HEK293 (cell line): ENCODE measurements around the gene SVIL.

Experiments used
- CTCF ChIA-PET: fragments of 350-600 bp; formaldehyde crosslinking; extraction: SDS; loops from one replicate; lab custom pipeline; 2021; ENCODE audit warnings: antibody characterized with exemption; lab: Yijun Ruan, JAX
- POLR2A ChIA-PET: fragments of 300-600 bp; formaldehyde crosslinking; extraction: SDS; loops from one replicate; lab custom pipeline; 2020; ENCODE audit warnings: antibody characterized with exemption, inconsistent platforms; lab: Yijun Ruan, JAX
- H3K27ac ChIP-seq: fragments of 200-500 bp; sonication (Bioruptor generic); 2 replicates; pipeline ENCODE4 v1.5.1; 2014; ENCODE audit warnings: low read depth, low read length, control low read depth, inconsistent platforms; ENCODE audit errors: extremely low read depth
- H3K36me3 ChIP-seq, 2 experiments: fragments of 200-500 bp in 1 of 2; sonication (Bioruptor generic) in 1 of 2; 1 replicate in 1 of 2; 2 replicates in 1 of 2; pipeline ENCODE4 v1.5.1; 2014 to 2017; ENCODE audit warnings: inconsistent platforms in 2 of 2, low read length in 2 of 2; ENCODE audit not compliant: control insufficient read depth in 2 of 2, insufficient read depth in 1 of 2
- H3K4me1 ChIP-seq: fragments of 200-500 bp; sonication (Bioruptor generic); 2 replicates; pipeline ENCODE4 v1.5.1; 2014; ENCODE audit warnings: mild to moderate bottlenecking, low read length, inconsistent platforms; ENCODE audit not compliant: control insufficient read depth, insufficient read depth
- H3K4me3 ChIP-seq: 2 replicates; pipeline ENCODE4 v1.5.1; 2011; ENCODE audit warnings: low read depth, mild to moderate bottlenecking, control low read depth, low read length, moderate library complexity
- H3K9me3 ChIP-seq: fragments of 200-500 bp; sonication (Bioruptor generic); 2 replicates; pipeline ENCODE4 v1.5.1; 2014; ENCODE audit warnings: low read depth, low read length, inconsistent platforms; ENCODE audit not compliant: control insufficient read depth, insufficient read depth
- BCL11A ChIP-seq: fragments of 450-650 bp; formaldehyde crosslinking; IDR thresholded peaks from 2 replicates; pipeline ENCODE4 v1.5.1; 2016; ENCODE audit warnings: low read depth, missing biosample characterization, missing genetic modification characterization
- HOXA7 ChIP-seq: sonication (generic); formaldehyde crosslinking; IDR thresholded peaks from 2 replicates; pipeline ENCODE4 v1.8.1; 2022; ENCODE audit warnings: missing genetic modification reagents, borderline replicate concordance
- IKZF3 ChIP-seq: fragments of 450-650 bp; IDR thresholded peaks from 2 replicates; pipeline ENCODE4 v1.5.0; 2018; ENCODE audit warnings: missing biosample characterization, mild to moderate bottlenecking, missing genetic modification characterization, moderate library complexity
- KLF7 ChIP-seq: fragments of 450-650 bp; formaldehyde crosslinking; IDR thresholded peaks from 2 replicates; pipeline ENCODE4 v1.5.1; 2016; ENCODE audit warnings: missing biosample characterization, missing genetic modification characterization, borderline replicate concordance
- SP7 ChIP-seq: fragments of 450-650 bp; formaldehyde crosslinking; IDR thresholded peaks from 2 replicates; pipeline ENCODE4 v1.5.1; 2016; ENCODE audit warnings: missing biosample characterization, missing genetic modification characterization
- YY2 ChIP-seq: fragments of 450-650 bp; formaldehyde crosslinking; IDR thresholded peaks from 2 replicates; pipeline ENCODE4 v1.5.1; 2016; ENCODE audit warnings: missing biosample characterization, missing genetic modification characterization
- ZFP3 ChIP-seq: fragments of 450-650 bp; formaldehyde crosslinking; IDR thresholded peaks from 2 replicates; pipeline ENCODE4 v1.5.1; 2016; ENCODE audit warnings: low read depth, missing biosample characterization, missing genetic modification characterization
- ZNF132 ChIP-seq: fragments of 450-650 bp; formaldehyde crosslinking; IDR thresholded peaks from 2 replicates; pipeline ENCODE4 v1.5.1; 2017; ENCODE audit warnings: missing biosample characterization, missing genetic modification characterization, borderline replicate concordance
- ZNF133 ChIP-seq: fragments of 450-650 bp; formaldehyde crosslinking; IDR thresholded peaks from 2 replicates; pipeline ENCODE4 v1.5.1; 2016; ENCODE audit warnings: missing biosample characterization, missing genetic modification characterization
- ZNF140 ChIP-seq: fragments of 450-650 bp; formaldehyde crosslinking; IDR thresholded peaks from 2 replicates; pipeline ENCODE4 v1.5.1; 2016; ENCODE audit warnings: missing biosample characterization, missing genetic modification characterization
- ZNF146 ChIP-seq: fragments of 450-650 bp; formaldehyde crosslinking; IDR thresholded peaks from 2 replicates; pipeline ENCODE4 v1.5.1; 2016; ENCODE audit warnings: missing biosample characterization, missing genetic modification characterization
- ZNF175 ChIP-seq: fragments of 450-650 bp; formaldehyde crosslinking; IDR thresholded peaks from 2 replicates; pipeline ENCODE4 v1.5.1; 2016; ENCODE audit warnings: missing biosample characterization, missing genetic modification characterization
- ZNF221 ChIP-seq: fragments of 450-650 bp; formaldehyde crosslinking; IDR thresholded peaks from 2 replicates; pipeline ENCODE4 v1.5.1; 2017; ENCODE audit warnings: missing biosample characterization, missing genetic modification characterization, borderline replicate concordance
- ZNF248 ChIP-seq: fragments of 450-650 bp; formaldehyde crosslinking; IDR thresholded peaks from 2 replicates; pipeline ENCODE4 v1.5.1; 2017; ENCODE audit warnings: missing biosample characterization, missing genetic modification characterization
- ZNF391 ChIP-seq: fragments of 450-650 bp; formaldehyde crosslinking; IDR thresholded peaks from 2 replicates; pipeline ENCODE4 v1.5.1; 2016; ENCODE audit warnings: low read depth, missing biosample characterization, missing genetic modification characterization, borderline replicate concordance
- ZNF473 ChIP-seq: fragments of 450-650 bp; formaldehyde crosslinking; IDR thresholded peaks from 2 replicates; pipeline ENCODE4 v1.5.1; 2017; ENCODE audit warnings: missing biosample characterization, missing genetic modification characterization
- ZNF521 ChIP-seq: fragments of 450-650 bp; formaldehyde crosslinking; IDR thresholded peaks from 2 replicates; pipeline ENCODE4 v1.5.1; 2017; ENCODE audit warnings: missing biosample characterization, mild to moderate bottlenecking, missing genetic modification characterization
- ZNF558 ChIP-seq: fragments of 450-650 bp; formaldehyde crosslinking; IDR thresholded peaks from 2 replicates; pipeline ENCODE4 v1.5.1; 2016; ENCODE audit warnings: missing biosample characterization, missing genetic modification characterization
- ZNF707 ChIP-seq: fragments of 450-650 bp; formaldehyde crosslinking; IDR thresholded peaks from 2 replicates; pipeline ENCODE4 v1.5.1; 2016; ENCODE audit warnings: missing biosample characterization, missing genetic modification characterization
- ZNF777 ChIP-seq: fragments of 450-650 bp; formaldehyde crosslinking; IDR thresholded peaks from 2 replicates; pipeline ENCODE4 v1.5.1; 2017; ENCODE audit warnings: missing biosample characterization, missing genetic modification characterization, borderline replicate concordance
- ZNF837 ChIP-seq: fragments of 450-650 bp; formaldehyde crosslinking; IDR thresholded peaks from 2 replicates; pipeline ENCODE4 v1.5.1; 2016; ENCODE audit warnings: missing biosample characterization, missing genetic modification characterization
- ZSCAN16 ChIP-seq: fragments of 450-650 bp; formaldehyde crosslinking; IDR thresholded peaks from 2 replicates; pipeline ENCODE4 v1.5.1; 2016; ENCODE audit warnings: missing biosample characterization, missing genetic modification characterization
- TF ChIP-seq, protein P1 (sequence below): fragments of 450-650 bp; formaldehyde crosslinking; conservative IDR thresholded peaks from 2 replicates; pipeline ENCODE4 v1.5.1; 2016; ENCODE audit warnings: low read depth, missing biosample characterization, missing genetic modification characterization
- TF ChIP-seq, protein P2 (sequence below): fragments of 450-650 bp; formaldehyde crosslinking; IDR thresholded peaks from 2 replicates; pipeline ENCODE4 v1.5.1; 2016; ENCODE audit warnings: missing biosample characterization, missing genetic modification characterization
- TF ChIP-seq, protein P3 (sequence below): IDR thresholded peaks from 2 replicates; pipeline ENCODE4 v1.6.1; 2011; ENCODE audit warnings: mild to moderate bottlenecking, low read depth, low read length, borderline replicate concordance
- TF ChIP-seq, protein P4 (sequence below): sonication (generic); formaldehyde crosslinking; IDR thresholded peaks from 2 replicates; pipeline ENCODE4 v1.8.1; 2022; ENCODE audit warnings: mild to moderate bottlenecking, moderate library complexity, missing genetic modification reagents

SVIL gene

DNA sequence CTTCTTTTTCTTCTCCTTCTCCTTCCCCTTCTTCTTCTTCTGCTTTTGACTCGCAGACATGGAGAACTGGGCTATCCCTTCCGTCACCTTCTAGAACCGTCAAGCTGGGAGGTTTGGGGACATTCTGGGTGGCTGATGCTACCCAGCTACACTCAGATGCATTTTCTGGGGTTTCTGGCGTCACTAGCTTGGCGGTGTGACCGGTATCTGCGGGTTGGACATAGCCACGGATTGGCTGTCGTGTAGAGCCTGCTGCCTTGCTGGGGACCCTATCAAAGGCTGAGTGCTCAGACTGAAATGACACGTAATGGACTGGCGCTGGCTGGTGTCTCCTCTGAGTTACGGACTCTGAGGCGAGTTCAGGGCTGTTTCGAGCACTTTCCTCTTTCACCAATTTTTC is 101.7 kb downstream of the SVIL start:
- no peaks in the 10 kb centered on the region for H3K9me3 ChIP-seq
- H3K27ac ChIP-seq: no peak overlapping the region
- no peak overlapping the region for H3K4me3 ChIP-seq
- CTCF ChIA-PET: interaction anchor here (0.8 kb wide), 2 partner anchors 15 to 62 kb away, joined by 3 read pairs; no protein-coding TSS in a partner anchor
- TF ChIP-seq ZNF175 (tag by site-specific recombination) (no peak), BCL11A (tag by site-specific recombination) (no peak), IKZF3 (tag by site-specific recombination) (no peak), ZNF391 (tag by site-specific recombination) (no peak), ZNF837 (tag by site-specific recombination) (no peak), ZSCAN16 (tag by site-specific recombination) (no peak), ZNF146 (tag by site-specific recombination) (no peak), ZNF133 (tag by site-specific recombination) (no peak), ZNF221 (tag by site-specific recombination) (no peak), ZNF248 (tag by site-specific recombination) (no peak), ZNF132 (tag by site-specific recombination) (no peak)
- TF ChIP-seq, protein P1, sequence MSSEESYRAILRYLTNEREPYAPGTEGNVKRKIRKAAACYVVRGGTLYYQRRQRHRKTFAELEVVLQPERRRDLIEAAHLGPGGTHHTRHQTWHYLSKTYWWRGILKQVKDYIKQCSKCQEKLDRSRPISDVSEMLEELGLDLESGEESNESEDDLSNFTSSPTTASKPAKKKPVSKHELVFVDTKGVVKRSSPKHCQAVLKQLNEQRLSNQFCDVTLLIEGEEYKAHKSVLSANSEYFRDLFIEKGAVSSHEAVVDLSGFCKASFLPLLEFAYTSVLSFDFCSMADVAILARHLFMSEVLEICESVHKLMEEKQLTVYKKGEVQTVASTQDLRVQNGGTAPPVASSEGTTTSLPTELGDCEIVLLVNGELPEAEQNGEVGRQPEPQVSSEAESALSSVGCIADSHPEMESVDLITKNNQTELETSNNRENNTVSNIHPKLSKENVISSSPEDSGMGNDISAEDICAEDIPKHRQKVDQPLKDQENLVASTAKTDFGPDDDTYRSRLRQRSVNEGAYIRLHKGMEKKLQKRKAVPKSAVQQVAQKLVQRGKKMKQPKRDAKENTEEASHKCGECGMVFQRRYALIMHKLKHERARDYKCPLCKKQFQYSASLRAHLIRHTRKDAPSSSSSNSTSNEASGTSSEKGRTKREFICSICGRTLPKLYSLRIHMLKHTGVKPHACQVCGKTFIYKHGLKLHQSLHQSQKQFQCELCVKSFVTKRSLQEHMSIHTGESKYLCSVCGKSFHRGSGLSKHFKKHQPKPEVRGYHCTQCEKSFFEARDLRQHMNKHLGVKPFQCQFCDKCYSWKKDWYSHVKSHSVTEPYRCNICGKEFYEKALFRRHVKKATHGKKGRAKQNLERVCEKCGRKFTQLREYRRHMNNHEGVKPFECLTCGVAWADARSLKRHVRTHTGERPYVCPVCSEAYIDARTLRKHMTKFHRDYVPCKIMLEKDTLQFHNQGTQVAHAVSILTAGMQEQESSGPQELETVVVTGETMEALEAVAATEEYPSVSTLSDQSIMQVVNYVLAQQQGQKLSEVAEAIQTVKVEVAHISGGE (tag by site-specific recombination): no peak
- TF ChIP-seq, protein P2, sequence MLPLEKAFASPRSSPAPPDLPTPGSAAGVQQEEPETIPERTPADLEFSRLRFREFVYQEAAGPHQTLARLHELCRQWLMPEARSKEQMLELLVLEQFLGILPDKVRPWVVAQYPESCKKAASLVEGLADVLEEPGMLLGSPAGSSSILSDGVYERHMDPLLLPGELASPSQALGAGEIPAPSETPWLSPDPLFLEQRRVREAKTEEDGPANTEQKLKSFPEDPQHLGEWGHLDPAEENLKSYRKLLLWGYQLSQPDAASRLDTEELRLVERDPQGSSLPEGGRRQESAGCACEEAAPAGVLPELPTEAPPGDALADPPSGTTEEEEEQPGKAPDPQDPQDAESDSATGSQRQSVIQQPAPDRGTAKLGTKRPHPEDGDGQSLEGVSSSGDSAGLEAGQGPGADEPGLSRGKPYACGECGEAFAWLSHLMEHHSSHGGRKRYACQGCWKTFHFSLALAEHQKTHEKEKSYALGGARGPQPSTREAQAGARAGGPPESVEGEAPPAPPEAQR (tag by site-specific recombination): no peak
- TF ChIP-seq, protein P3, sequence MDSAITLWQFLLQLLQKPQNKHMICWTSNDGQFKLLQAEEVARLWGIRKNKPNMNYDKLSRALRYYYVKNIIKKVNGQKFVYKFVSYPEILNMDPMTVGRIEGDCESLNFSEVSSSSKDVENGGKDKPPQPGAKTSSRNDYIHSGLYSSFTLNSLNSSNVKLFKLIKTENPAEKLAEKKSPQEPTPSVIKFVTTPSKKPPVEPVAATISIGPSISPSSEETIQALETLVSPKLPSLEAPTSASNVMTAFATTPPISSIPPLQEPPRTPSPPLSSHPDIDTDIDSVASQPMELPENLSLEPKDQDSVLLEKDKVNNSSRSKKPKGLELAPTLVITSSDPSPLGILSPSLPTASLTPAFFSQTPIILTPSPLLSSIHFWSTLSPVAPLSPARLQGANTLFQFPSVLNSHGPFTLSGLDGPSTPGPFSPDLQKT: no peak
- H3K36me3 ChIP-seq: peaks cover 0 to 5% of the 10 kb centered on the region in 2 experiments; a peak in 1 of 3 replicates
- H3K4me1 ChIP-seq: peaks cover 24% of the 10 kb centered on the region
- POLR2A ChIA-PET: no interaction called here

DNA sequence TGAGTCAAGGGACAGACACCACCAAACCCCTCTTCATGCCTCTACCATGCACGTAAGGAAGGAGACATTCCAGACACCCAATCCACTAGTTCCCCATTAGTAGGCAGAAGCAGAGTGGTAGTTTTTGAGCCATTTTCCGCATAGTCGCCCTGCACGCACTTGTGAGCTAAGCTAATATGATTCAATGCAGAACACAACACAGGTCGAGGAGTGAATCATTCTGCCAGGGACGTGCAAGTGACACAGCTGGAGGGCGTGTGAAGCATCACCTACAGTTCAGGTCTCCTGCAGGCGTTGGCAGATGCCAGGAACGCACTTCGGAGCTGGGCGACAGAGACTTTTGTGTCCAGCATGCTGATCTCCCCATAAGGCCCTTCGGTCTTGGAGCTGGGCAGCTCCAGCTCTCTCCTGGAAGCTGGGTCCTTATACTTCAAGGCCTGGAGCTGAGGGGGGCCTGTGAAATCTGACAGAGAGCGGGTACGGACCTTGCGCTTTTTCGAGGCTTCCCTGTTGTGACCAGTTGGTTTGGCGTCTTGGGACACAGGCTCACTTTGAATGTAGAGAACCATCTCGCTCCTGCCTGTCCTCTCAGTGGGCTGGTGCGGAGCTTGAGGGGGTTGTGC is 102.4 kb downstream of the SVIL start:
- Histone ChIP-seq H3K36me3 (peaks cover 0 to 6% of the 10 kb centered on the region in 2 experiments; a peak in 2 of 3 replicates), H3K4me1 (peaks cover 20% of the 10 kb centered on the region), H3K9me3 (no peaks in the 10 kb centered on the region), H3K4me3 (no peak overlapping the region), H3K27ac (no peak overlapping the region)
- ChIA-PET POLR2A (no interaction called here), CTCF (interaction anchor here (0.8 kb wide), 1 partner anchor 15 kb away, joined by 3 read pairs; no protein-coding TSS in a partner anchor)
- TF ChIP-seq ZNF558 (tag by site-specific recombination) (no peak), ZFP3 (no peak), ZNF133 (tag by site-specific recombination) (no peak), HOXA7 (CRISPR knock-in tag) (no peak), KLF7 (no peak), ZNF140 (tag by site-specific recombination) (no peak), YY2 (tag by site-specific recombination) (no peak), ZNF175 (tag by site-specific recombination) (no peak), ZNF707 (tag by site-specific recombination) (no peak), ZNF521 (no peak), ZNF777 (tag by site-specific recombination) (no peak), ZNF473 (tag by site-specific recombination) (no peak), SP7 (tag by site-specific recombination) (no peak)
- TF ChIP-seq, protein P4, sequence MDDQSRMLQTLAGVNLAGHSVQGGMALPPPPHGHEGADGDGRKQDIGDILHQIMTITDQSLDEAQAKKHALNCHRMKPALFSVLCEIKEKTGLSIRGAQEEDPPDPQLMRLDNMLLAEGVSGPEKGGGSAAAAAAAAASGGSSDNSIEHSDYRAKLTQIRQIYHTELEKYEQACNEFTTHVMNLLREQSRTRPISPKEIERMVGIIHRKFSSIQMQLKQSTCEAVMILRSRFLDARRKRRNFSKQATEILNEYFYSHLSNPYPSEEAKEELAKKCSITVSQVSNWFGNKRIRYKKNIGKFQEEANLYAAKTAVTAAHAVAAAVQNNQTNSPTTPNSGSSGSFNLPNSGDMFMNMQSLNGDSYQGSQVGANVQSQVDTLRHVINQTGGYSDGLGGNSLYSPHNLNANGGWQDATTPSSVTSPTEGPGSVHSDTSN: no peak
- TF ChIP-seq, protein P2 (tag by site-specific recombination): no peak
